ENCODE results near the gene KIF19. TPM values are rescaled to one million over a fixed set of nuclear protein-coding genes. Genes with fewer than 3 reads are reported as not detected.

Gene KIF19
- polyA plus RNA-seq, 1 experiment = not detected

DNA sequence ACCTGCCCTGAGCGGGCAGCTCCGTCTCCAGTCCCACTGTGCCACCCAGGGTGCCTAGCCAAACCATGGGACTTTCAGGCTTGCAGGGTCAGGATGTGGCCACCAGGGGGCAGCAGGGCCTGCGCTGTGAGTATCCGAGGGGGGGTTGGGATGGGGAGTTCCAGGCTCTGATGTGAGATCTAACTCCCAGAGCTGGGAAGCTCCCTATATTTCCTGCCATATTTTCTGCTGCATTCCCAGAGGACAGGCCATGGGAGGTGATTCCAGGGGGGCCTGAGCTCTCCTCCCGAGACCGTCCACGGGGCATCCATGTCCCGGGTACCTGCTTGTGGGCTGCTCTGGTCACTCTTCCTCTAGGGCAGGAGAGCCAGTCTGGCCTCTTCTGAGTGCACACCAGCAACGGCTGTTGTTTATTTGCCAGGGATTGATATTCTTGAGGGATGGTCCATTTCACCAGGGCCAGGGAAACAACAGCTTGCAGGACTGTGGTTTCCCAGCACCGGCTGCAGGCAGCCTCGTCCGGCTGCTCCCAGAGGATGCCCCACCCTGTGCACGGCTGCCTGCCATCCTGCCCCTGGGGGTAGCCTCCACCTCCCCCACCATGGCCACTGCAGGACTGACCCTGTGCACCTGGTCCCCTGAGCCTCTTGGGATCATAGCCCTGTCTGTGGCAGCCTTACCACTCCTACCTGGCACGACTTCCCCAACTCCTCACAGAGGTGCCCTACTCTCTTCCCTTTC lies 42.5 kb downstream of the KIF19 start:
- peaks cover 3% of the 10 kb centered on the region for H3K27me3 ChIP-seq (ENCODE audit: control insufficient read depth, insufficient read depth, low read length)
- POLR2A ChIA-PET = no interaction called here

DNA sequence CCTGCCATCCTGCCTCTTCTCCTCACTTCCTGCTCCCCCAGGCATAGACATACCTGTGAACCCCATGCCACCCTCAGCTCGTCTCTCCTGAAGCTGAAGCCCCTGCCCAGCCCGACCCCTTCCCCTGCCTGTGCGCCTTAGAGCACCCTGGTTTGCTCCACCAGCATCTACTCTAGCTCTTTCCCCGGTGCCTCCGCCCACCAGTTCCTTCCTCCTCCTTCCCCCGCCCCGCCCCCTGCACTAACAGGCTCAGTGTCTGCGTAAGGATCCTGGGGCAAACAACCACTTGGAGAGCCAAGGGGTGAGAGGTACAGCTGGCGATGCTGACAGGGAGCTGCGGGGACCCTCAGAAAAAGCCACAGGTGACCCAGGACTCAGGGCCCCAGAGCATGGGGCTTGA lies 43.2 kb downstream of the KIF19 start:
- TF ChIP-seq, protein P1, sequence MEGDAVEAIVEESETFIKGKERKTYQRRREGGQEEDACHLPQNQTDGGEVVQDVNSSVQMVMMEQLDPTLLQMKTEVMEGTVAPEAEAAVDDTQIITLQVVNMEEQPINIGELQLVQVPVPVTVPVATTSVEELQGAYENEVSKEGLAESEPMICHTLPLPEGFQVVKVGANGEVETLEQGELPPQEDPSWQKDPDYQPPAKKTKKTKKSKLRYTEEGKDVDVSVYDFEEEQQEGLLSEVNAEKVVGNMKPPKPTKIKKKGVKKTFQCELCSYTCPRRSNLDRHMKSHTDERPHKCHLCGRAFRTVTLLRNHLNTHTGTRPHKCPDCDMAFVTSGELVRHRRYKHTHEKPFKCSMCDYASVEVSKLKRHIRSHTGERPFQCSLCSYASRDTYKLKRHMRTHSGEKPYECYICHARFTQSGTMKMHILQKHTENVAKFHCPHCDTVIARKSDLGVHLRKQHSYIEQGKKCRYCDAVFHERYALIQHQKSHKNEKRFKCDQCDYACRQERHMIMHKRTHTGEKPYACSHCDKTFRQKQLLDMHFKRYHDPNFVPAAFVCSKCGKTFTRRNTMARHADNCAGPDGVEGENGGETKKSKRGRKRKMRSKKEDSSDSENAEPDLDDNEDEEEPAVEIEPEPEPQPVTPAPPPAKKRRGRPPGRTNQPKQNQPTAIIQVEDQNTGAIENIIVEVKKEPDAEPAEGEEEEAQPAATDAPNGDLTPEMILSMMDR (IDR thresholded peaks at IDR 0.05; ENCODE audit: low read depth, low read length) = no peak
- no peak for DNase-seq (ENCODE audit: low read depth, low spot score)
- CTCF ChIA-PET = interaction anchor here (1.0 to 2.9 kb wide), 7 partner anchors 9 to 220 kb away, joined by 3 to 37 read pairs (median 4); no protein-coding TSS in a partner anchor

More for the DNA sequence above, 42.5 kb downstream of the KIF19 start:
- CTCF ChIA-PET = interaction anchor here (0.6 to 2.9 kb wide), 27 partner anchors 9 to 238 kb away, joined by 3 to 37 read pairs (median 4); no protein-coding TSS in a partner anchor
- Histone ChIP-seq H3K4me3 (ENCODE audit: low read depth, low read length) (no peak overlapping the region), H3K27ac (ENCODE audit: low read depth, low read length) (no peak overlapping the region), H3K9me3 (ENCODE audit: control insufficient read depth, insufficient read depth, low read length) (no peaks in the 10 kb centered on the region; the same call in 1 of the 2 replicates)
- no peak for DNase-seq (ENCODE audit: low read depth, low spot score)
- TF ChIP-seq, protein P1 (IDR thresholded peaks at IDR 0.05; ENCODE audit: low read depth, low read length) = peak; percentile 89

DNA sequence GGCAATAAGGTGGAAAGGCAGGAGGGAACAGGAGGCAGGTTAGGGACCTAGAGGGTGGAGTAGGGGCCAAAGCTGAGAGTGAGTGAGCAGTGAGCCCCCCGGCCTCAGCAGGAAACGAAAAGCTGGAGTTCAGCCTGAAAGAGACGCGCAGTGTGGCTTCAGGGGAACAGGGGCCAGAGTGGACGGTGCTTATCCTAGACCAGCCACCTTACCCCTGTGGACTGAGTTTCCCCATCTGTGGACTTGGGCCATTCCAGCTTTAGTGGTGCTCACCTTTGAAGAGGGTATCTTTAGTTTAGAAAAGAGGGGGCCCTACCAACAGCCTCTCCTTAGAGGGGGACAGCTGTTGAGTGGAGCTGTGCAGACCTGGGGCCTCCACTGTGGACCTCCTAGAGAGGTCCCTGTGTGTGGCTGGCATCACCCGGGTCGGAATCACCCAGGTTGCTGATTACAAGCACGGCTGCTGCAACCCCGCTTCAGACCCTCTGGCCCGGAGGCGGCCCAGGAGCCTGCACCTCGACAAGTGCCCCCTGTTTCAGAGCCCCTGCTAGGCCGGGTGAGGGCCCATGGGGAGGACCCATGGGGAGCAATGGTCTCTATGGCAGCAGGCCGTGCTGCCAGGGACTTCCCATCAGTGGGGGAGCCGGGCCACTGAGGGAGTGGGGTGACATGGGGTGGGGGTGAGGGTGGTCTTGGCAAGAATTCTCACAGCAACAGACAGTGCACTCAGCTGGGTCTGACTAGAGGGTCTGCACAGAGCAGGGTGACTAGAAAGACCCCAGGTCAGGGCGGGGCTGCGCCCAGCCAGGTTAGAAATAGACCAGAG lies 43.9 kb downstream of the KIF19 start:
- TF ChIP-seq, protein P1 (IDR thresholded peaks at IDR 0.05; ENCODE audit: low read depth, low read length) = no peak
- ChIA-PET CTCF (interaction anchor here (1.1 to 2.9 kb wide), 5 partner anchors 9 to 88 kb away, joined by 3 to 37 read pairs (median 3); no protein-coding TSS in a partner anchor), POLR2A (no interaction called here)
- H3K27me3 ChIP-seq (ENCODE audit: control insufficient read depth, insufficient read depth, low read length) = peaks cover 4% of the 10 kb centered on the region
- no peaks in the 10 kb centered on the region; the same call in 1 of the 2 replicates for H3K9me3 ChIP-seq (ENCODE audit: control insufficient read depth, insufficient read depth, low read length)
- no peak for DNase-seq (ENCODE audit: low read depth, low spot score)
- no peak overlapping the region for H3K27ac ChIP-seq (ENCODE audit: low read depth, low read length)
- no peak overlapping the region for H3K4me3 ChIP-seq (ENCODE audit: low read depth, low read length)

More for the DNA sequence above, 43.2 kb downstream of the KIF19 start:
- H3K4me3 ChIP-seq (ENCODE audit: low read depth, low read length) = no peak overlapping the region
- no peak overlapping the region for H3K27ac ChIP-seq (ENCODE audit: low read depth, low read length)
- POLR2A ChIA-PET = no interaction called here
- H3K27me3 ChIP-seq (ENCODE audit: control insufficient read depth, insufficient read depth, low read length) = peaks cover 4% of the 10 kb centered on the region
- H3K9me3 ChIP-seq (ENCODE audit: control insufficient read depth, insufficient read depth, low read length) = no peaks in the 10 kb centered on the region; the same call in 1 of the 2 replicates

DNA sequence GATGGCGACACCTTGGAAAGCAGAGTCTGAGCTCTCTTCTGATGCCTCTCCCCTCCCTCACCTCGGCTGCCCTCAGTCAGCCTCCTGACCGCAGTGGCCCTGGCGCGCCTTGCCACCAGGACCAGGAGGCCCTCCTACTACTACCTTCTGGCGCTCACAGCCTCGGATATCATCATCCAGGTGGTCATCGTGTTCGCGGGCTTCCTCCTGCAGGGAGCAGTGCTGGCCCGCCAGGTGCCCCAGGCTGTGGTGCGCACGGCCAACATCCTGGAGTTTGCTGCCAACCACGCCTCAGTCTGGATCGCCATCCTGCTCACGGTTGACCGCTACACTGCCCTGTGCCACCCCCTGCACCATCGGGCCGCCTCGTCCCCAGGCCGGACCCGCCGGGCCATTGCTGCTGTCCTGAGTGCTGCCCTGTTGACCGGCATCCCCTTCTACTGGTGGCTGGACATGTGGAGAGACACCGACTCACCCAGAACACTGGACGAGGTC lies 45.7 kb downstream of the KIF19 start:
- ChIA-PET CTCF (no interaction called here), POLR2A (no interaction called here)
- TF ChIP-seq, protein P1 (IDR thresholded peaks at IDR 0.05; ENCODE audit: low read depth, low read length) = no peak
- no peaks in the 10 kb centered on the region; the same call in 1 of the 2 replicates for H3K9me3 ChIP-seq (ENCODE audit: control insufficient read depth, insufficient read depth, low read length)
- H3K4me3 ChIP-seq (ENCODE audit: low read depth, low read length) = no peak overlapping the region
- no peak for DNase-seq (ENCODE audit: low read depth, low spot score)
- H3K27me3 ChIP-seq (ENCODE audit: control insufficient read depth, insufficient read depth, low read length) = peaks cover 4% of the 10 kb centered on the region
- H3K27ac ChIP-seq (ENCODE audit: low read depth, low read length) = no peak overlapping the region

Measured in AG04450 (cell line).